NCI-H1092 treated with DMSO at 0.1 percent for 48 hours (cell line): Measurements from ENCODE around the gene LDLRAD4.

Experiments
- DNase-seq: peaks from one replicate; lab custom pipeline; 2025; lab: John Stamatoyannopoulos, UW

LDLRAD4 gene

GRCh38 chr18:13202571-13202970 is 16.0 kb upstream of the LDLRAD4 start:
- DNase-seq = no peak

- no peak for DNase-seq
Measured at GRCh38 chr18:13206301-13206700, 12.3 kb upstream of the LDLRAD4 start.

GRCh38 chr18:13207294-13207693 is 11.3 kb upstream of the LDLRAD4 start:
- no peak for DNase-seq

- no peak for DNase-seq
Measured at GRCh38 chr18:13211534-13211933, 7.0 kb upstream of the LDLRAD4 start.

- DNase-seq = no peak
Measured at GRCh38 chr18:13213036-13213795, 5.3 kb upstream of the LDLRAD4 start.

GRCh38 chr18:13214609-13215008 is 4.0 kb upstream of the LDLRAD4 start:
- no peak for DNase-seq

GRCh38 chr18:13216092-13216582 is 2.4 kb upstream of the LDLRAD4 start:
- DNase-seq = peak; percentile 37

GRCh38 chr18:13216711-13217465 is 1.7 kb upstream of the LDLRAD4 start:
- DNase-seq = peak; percentile 8

GRCh38 chr18:13217466-13217961 is 1.0 kb upstream of the LDLRAD4 start:
- peak; percentile 20 for DNase-seq

- no peak for DNase-seq
Measured at GRCh38 chr18:13217971-13218367, 591 bp upstream of the LDLRAD4 start.

GRCh38 chr18:13218997-13219396 is 437 bp downstream of the LDLRAD4 start:
- DNase-seq = no peak

- no peak for DNase-seq
Measured at GRCh38 chr18:13219593-13220159, 1.1 kb downstream of the LDLRAD4 start.

GRCh38 chr18:13220361-13220991 is 1.9 kb downstream of the LDLRAD4 start:
- peak; percentile 25 for DNase-seq

GRCh38 chr18:13221869-13222855 is 3.6 kb downstream of the LDLRAD4 start:
- peak; percentile 66 for DNase-seq

- DNase-seq = peak; percentile 88
Measured at GRCh38 chr18:13222856-13223281, 4.3 kb downstream of the LDLRAD4 start.

- DNase-seq = peak; percentile 14
Measured at GRCh38 chr18:13223311-13224143, 5.0 kb downstream of the LDLRAD4 start.

- no peak for DNase-seq
Measured at GRCh38 chr18:13225261-13225660, 6.7 kb downstream of the LDLRAD4 start.

- no peak for DNase-seq
Measured at GRCh38 chr18:13226533-13227144, 8.1 kb downstream of the LDLRAD4 start.

GRCh38 chr18:13227910-13228309 is 9.3 kb downstream of the LDLRAD4 start:
- no peak for DNase-seq
